Vagina (tissue), 2 donors: ENCODE data around the gene PPP2R2B.

Source experiments
- POLR2A ChIP-seq, 2 donors: fragments of 450-650 bp; IDR thresholded peaks; one replicate each; pipeline ENCODE4 v1.6.1; 2017; ENCODE audit warnings: antibody characterized with exemption in 2 of 2, mild to moderate bottlenecking in 2 of 2, moderate library complexity in 2 of 2
- POLR2AphosphoS5 ChIP-seq, 2 donors: sonication (generic); formaldehyde crosslinking; IDR thresholded peaks; one replicate each; pipeline ENCODE4 v1.9.0; 2017; ENCODE audit warnings: antibody characterized with exemption in 2 of 2, mild to moderate bottlenecking in 2 of 2, low read depth in 1 of 2; ENCODE audit not compliant: insufficient read depth in 1 of 2
- TF ChIP-seq, protein P1 (sequence below), 3 experiments: fragments of 450-650 bp in 2 of 3; fragments of 200-600 bp in 1 of 3; sonication (generic) in 1 of 3; IDR thresholded peaks; one replicate each; pipeline ENCODE4 v1.5.1; 2017 to 2019; ENCODE audit warnings: antibody characterized with exemption in 3 of 3, mild to moderate bottlenecking in 2 of 3, moderate library complexity in 2 of 3

DNA sequence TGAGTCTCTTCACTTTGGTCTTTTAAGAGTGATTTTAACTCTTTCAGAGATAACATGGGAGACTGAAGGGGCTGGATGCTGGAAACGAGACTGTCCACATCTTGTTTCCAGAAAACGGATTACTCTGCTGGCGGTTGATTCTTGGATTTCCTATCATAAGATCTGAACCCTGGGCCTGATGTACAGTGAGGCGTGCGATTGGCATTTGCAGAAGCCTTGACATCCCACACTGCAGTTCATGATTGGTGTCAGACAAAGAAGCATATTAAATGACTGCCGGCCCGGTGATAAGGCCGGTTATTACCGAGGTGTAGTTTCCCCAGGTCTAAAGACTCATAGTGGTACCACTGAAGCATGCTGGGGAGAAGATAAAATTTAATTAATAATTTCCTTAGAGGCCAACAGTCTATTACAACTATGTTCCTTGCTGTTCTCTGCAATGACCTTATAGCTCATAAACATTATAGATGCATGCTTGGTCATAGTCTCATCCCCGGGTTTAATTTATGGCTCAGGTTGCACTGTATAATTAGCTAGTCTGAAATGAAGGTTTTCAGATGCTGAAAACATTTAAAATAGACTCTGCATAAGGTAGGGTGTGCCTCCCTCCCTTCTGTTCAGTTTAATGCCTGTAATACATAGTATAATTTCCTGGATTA lies 99.2 kb downstream of the PPP2R2B start:
- TF ChIP-seq, protein P1, sequence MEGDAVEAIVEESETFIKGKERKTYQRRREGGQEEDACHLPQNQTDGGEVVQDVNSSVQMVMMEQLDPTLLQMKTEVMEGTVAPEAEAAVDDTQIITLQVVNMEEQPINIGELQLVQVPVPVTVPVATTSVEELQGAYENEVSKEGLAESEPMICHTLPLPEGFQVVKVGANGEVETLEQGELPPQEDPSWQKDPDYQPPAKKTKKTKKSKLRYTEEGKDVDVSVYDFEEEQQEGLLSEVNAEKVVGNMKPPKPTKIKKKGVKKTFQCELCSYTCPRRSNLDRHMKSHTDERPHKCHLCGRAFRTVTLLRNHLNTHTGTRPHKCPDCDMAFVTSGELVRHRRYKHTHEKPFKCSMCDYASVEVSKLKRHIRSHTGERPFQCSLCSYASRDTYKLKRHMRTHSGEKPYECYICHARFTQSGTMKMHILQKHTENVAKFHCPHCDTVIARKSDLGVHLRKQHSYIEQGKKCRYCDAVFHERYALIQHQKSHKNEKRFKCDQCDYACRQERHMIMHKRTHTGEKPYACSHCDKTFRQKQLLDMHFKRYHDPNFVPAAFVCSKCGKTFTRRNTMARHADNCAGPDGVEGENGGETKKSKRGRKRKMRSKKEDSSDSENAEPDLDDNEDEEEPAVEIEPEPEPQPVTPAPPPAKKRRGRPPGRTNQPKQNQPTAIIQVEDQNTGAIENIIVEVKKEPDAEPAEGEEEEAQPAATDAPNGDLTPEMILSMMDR (IDR thresholded peaks at IDR 0.05) = no peak
- TF ChIP-seq POLR2A (IDR thresholded peaks at IDR 0.05) = no peak
- no peak for TF ChIP-seq POLR2AphosphoS5 (IDR thresholded peaks at IDR 0.05; ENCODE audit: insufficient read depth in 1 of 2, low read depth in 1 of 2)
